Activated effector memory CD4-positive, alpha-beta T cell treated with anti-CD3 and anti-CD28 coated beads, Interleukin-2, amount 50 U/mL, for 16 hours (primary cell): ENCODE measurements around the gene LSM2.
A peak's percentile ranks its signal among the peaks of the same experiment; 100 is the strongest.

Experiments
- DNase-seq: peaks from one replicate; pipeline ENCODE4 v3.0.0-alpha.2; 2020

Gene LSM2

DNA sequence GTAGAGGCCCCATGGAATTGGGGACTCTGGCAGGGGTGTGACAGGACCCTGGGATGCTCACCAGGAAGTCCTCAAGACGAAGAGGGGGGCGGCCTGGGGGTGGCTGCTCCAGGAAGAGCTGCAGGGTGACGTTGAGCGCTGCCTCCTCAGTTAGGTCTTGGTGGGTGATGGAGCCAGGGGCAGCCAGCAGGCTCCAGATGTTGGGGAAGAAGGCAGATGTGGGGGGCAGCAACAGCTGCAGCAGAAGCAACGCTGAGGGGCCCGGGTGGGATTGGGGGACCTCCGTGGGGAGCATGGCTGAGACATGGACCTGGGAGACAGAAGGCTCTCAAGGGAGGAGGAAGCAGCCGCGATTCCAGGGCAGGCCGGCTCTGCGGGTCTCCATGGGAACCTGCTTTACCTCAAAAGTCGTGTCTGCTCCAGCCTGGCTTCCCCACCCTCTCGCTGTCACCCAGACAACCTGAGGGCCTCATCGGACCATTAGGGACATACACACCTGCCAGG is 30.2 kb downstream of the LSM2 start:
- no peak for DNase-seq

DNA sequence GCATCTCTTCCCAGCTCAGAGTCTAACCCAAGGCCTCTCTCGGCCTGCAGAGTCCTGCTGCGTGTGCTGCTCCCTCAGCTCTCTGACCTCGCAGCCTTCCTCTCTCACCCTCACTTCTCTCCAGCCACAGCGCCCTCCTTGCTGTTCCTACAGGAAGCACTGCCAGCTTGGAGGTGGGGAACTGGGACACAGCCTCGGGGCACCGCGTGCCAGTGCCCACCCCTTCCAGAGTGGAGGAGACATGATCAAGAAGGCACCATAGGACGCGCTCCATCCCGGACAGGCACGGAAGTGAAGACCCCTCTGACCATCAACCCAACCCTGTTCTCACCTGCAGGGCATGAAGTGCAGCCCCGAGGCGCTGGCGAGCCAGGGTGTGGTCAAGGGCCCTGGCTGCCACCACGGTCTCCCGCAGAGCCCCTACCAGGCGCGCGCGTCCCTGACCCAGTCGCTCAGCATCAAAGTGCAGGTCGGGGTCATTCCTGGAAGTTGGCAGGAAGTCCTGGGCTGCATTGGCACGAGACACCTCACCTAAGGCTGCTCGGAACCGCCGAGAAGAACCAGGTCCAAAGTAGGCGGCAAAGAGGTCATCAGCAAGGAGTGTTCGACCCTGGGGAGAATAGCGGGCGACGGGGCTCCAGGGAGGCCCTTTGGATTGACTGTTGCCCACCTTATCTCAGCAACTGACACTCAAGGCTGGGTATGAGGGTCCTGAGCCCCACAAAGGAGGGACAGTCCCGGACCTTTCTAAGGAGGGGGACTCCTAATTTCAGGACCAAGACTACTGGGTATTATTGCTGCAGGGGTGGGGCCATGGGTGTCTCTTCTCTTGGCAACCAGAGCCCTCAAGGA is 30.9 kb downstream of the LSM2 start:
- DNase-seq = no peak

- DNase-seq = no peak
Measured at GRCh38 chr6:31775184-31775583, 31.6 kb downstream of the LSM2 start.

GRCh38 chr6:31771992-31772358 is 34.8 kb downstream of the LSM2 start:
- no peak for DNase-seq

- DNase-seq = no peak
Measured at GRCh38 chr6:31770860-31771259, 35.9 kb downstream of the LSM2 start.

GRCh38 chr6:31769684-31770371 is 36.9 kb downstream of the LSM2 start:
- DNase-seq = peak; percentile 93

- DNase-seq = no peak
Measured at GRCh38 chr6:31768363-31769257, 38.2 kb downstream of the LSM2 start.

DNA sequence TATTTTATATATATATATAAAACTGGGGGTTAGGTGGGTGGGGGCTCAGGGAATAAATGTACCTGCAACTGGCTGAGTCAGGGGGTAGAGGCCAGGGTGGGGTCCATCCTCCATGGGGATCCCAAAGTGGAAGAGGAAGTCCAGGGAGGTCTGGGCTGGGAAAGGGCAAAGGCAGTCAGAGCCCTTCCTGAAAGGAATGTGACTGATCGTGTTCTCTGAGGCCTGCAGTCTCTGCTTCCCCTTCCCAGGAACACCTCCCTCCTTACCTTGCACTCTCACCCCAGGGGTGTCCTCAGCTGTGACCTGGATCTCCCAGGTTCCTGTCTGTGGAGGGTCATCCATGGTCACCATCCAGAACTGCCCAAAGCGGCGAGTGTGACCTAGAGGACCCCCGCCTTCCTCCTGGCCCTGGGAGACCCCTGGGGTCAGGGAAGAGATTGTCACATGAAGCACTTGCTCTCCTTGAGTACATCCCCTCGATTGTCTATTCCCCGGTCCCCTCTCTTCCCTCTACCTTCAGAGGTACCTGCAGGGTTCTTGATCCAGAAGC is 39.6 kb downstream of the LSM2 start:
- DNase-seq = no peak

- DNase-seq = no peak
Measured at GRCh38 chr6:31765910-31766794, 40.6 kb downstream of the LSM2 start.

GRCh38 chr6:31765559-31765909 is 41.2 kb downstream of the LSM2 start:
- no peak for DNase-seq

GRCh38 chr6:31764198-31764597 is 42.6 kb downstream of the LSM2 start:
- no peak for DNase-seq

DNA sequence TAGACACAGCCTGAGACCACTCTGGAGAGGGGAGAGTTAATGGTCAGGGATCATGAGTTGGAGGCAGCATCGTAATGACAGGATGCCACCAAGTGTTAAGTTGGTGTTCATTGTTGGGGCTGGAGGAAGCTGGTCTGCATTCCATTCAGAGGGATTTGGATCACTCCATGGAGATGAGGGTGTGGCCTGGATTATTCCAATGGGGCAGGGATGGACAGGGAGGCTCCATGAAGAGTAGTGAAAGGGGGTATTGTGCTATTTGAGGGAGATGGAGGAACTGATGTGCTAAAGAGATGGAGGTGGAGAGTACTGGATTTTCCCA is 43.2 kb downstream of the LSM2 start:
- DNase-seq = no peak

DNA sequence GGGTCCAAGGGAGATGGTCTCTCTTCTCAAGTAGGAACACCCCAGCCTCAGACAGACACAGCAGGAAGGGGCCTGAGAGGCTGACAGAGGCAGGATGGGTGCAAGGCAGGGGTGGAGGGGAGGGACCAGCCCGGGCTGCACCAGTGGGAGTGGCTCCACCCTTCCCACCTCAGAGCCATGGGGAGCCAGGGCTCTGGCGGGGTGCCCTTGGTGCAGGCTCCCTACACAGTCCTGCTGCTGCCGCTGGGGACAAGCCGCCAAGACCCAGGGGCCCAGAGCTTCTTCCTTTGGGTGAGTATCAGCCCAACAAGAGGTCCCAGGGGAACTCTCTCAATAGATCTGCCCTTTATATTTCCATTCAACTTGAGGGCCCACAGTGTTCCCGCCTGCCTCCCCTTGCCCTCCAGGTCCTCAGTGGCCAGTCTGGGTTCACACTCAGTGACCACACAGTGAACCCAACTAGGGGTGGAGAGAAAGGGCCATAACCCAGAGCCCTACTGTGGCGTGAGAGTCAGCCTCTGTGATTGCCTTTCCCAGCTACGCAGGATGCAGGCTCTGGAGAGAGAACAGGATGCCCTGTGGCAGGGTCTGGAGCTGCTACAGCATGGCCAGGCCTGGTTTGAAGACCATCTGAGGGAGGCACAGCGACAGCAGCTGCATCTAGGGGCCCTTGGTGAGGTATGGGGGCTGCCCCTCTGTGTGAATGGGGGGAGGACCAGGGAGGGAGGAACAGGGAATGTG is 43.7 kb downstream of the LSM2 start:
- no peak for DNase-seq

DNA sequence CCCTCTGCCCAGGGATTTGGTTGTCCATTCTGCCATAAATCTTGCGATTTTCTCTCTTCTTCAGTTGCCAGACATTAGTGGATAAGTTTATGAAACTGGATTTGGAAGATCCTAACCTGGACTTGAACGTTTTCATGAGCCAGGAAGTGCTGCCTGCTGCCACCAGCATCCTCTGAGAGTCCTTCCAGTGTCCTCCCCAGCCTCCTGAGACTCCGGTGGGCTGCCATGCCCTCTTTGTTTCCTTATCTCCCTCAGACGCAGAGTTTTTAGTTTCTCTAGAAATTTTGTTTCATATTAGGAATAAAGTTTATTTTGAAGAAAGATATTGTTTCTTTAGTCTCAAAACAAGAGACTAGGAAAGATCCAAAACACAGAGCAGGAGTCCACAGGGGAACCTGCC is 44.4 kb downstream of the LSM2 start, which contains the start of gene SAPCD1:
SAPCD1 (plus strand) TSS at position 301 of the 400 bp plus-strand sequence. CDS start 399 bp downstream, outside the sequence.
- DNase-seq = no peak

DNA sequence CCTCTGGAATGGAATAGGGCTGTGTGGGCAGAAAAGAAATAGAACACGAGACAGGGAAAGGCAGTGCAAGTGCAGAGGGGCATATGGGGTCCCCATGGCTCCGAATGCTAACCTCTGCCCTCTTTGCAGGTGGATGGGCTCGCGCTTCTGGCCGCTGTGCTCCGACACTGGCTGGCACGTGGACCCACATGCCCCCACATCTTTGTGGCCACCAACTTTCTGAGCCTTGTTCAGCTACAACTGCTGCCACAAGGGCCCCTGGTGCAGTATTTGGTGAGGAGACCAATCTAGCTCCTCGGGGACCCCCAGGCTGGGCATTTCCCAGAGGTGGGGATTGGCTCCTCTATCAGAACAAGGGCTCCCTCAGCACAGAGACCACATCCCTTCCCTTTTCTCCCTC is 45.4 kb downstream of the LSM2 start:
- no peak for DNase-seq

- no peak for DNase-seq
Measured at GRCh38 chr6:31760790-31761189, 46.0 kb downstream of the LSM2 start.

GRCh38 chr6:31758281-31758680 is 48.5 kb downstream of the LSM2 start:
- DNase-seq = no peak

GRCh38 chr6:31752739-31753319 is 53.9 kb downstream of the LSM2 start:
- no peak for DNase-seq

DNA sequence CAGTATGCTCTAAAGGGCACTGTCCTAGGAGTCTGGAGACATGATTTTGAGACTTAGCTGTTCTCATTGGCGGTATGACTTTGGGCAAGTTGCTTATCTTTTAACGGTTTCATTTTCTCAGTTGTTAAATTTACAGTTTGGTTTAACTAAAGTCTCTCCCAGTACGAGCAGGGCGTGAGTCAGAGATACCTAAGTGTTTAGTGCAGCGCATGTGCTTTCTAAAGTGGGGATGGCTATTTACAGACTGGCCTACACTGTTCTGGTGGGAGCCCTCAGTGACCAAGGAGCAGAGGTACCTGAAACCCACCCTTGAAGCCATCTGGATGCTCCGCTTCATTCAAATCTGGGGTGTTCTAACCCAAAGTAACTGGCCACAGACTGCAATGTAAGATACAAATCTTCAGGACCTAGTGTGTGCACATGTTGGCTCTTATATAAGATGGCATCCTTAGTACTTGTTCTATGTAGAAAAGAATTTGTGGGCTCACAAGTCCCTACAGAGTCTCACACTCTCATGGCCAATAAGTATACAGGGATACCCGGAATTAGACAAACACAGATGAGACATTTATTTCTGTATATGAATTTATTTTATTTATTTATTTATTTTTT is 56.2 kb downstream of the LSM2 start:
- no peak for DNase-seq

- no peak for DNase-seq
Measured at GRCh38 chr6:31749301-31750036, 57.3 kb downstream of the LSM2 start.
